ENCODE measurements around the gene FSCN2. TPM values are rescaled to one million over a fixed set of nuclear protein-coding genes. Genes with fewer than 3 reads are reported as not detected.
A peak's percentile ranks its signal among the peaks of the same experiment; 100 is the strongest.

Gene FSCN2
- total RNA-seq, 1 experiment from 2014 or later = 1.2 TPM

DNA sequence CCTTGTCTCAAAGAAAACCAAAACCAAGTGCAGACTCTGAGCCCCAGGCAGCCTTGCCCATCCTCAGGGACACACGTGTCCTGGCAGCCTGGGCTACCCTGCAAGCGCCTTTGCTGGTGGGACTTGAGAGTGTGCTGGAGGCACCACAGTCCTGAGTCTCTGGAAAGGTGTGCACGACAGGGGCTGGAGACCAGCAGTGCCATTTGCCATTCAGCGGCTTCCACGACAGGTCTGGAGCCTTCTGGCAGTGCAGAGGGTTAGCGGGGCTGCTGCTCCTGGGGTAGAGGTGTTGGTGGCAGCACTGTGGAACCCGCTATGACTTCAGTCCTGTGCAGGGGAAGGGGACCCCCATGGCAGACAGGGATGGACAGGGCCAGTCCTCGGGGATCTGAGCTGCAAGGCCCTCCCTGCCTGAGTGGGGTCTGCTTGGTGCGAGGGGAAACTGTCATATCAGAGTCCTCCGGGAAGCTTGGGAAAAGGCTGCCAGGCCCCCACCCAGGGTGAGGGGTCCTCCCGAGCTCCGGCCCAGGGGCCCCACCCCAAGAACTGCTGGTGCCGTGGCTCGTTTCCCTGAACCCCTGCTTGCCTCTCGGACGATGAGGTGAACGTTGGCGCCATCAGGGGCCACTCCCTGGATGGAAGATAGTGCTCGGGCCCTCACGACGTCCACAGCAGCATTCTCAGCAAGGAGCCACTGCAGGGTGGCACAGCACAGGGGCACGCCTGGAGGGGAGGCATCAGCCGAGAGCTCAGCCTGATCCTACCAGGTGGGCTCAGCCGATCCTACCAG, 17.2 kb downstream of the FSCN2 start:
- CTCF ChIA-PET = no interaction called here

DNA sequence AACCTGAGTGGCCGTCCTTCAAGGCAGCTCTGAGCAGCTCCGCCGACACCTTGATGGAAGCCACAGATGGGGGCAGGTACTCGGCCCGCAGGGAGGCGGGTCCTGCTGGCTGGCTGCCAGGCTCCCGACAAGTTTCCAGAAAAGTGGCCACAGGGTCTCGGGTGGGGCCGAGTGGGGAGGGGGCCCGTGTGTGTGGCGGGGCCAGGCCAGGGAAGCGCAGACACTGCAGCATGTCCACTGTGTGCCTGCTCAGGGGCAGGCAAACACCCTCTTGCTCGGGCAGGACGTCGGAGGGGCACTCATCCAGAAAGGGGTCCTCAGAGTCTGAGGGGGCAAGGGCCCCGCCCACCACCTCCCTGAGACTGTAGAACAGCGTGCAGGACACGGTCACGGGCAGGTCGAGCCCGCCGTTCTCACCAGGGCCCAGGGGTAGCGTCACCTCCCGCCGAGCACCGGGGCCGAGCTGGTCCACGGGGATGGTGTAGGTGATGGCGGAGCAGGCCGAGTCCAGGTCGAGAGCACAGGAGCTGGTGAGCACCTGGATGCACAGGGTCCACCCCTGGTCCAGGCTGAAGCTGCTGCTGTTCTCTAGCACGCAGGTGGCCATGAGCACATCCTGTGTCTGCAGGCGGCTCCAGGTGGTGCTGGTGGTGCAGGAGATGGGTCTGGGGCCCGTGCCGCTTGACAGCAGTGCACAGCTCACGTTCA, 18.9 kb downstream of the FSCN2 start:
- no peaks in the 10 kb centered on the region for H3K27me3 ChIP-seq (ENCODE audit: control insufficient read depth, insufficient read depth, low read length)
- ChIA-PET CTCF (interaction anchor here (0.5 to 0.6 kb wide), 2 partner anchors 425 to 982 kb away, joined by 3 to 9 read pairs; no protein-coding TSS in a partner anchor), POLR2A (no interaction called here)
- H3K36me3 ChIP-seq (ENCODE audit: control insufficient read depth, insufficient read depth, low read length) = peaks cover 14% of the 10 kb centered on the region
- DNase-seq (ENCODE audit: low read depth, low spot score) (no peak), ATAC-seq (no peak)
- peak overlapping the region; percentile 78 for H3K27ac ChIP-seq (ENCODE audit: low read length)
- intact Hi-C loops (cut with micrococcal nuclease; ENCODE audit: unreplicated experiment) (no loop called here), in situ Hi-C loops (cut with HindIII; ENCODE audit: low pct_unique_long_range_greater_than_20kb, low sequenced_read_pairs) (no loop called here)
- no peaks in the 10 kb centered on the region for H3K9me3 ChIP-seq (ENCODE audit: control insufficient read depth, insufficient read depth, low read depth, low read length)
- BruUV-seq (replicated peaks) = no TSS peak
- H3K4me3 ChIP-seq (ENCODE audit: low read depth in 2 of 2, low read length in 2 of 2) = peak overlapping the region in 1 of 2 experiments; percentile 91; a peak in 2 of 4 replicates
- peaks cover 58% of the 10 kb centered on the region for H3K4me1 ChIP-seq (ENCODE audit: control insufficient read depth, insufficient read depth, low read length)
- TF ChIP-seq, protein P1, sequence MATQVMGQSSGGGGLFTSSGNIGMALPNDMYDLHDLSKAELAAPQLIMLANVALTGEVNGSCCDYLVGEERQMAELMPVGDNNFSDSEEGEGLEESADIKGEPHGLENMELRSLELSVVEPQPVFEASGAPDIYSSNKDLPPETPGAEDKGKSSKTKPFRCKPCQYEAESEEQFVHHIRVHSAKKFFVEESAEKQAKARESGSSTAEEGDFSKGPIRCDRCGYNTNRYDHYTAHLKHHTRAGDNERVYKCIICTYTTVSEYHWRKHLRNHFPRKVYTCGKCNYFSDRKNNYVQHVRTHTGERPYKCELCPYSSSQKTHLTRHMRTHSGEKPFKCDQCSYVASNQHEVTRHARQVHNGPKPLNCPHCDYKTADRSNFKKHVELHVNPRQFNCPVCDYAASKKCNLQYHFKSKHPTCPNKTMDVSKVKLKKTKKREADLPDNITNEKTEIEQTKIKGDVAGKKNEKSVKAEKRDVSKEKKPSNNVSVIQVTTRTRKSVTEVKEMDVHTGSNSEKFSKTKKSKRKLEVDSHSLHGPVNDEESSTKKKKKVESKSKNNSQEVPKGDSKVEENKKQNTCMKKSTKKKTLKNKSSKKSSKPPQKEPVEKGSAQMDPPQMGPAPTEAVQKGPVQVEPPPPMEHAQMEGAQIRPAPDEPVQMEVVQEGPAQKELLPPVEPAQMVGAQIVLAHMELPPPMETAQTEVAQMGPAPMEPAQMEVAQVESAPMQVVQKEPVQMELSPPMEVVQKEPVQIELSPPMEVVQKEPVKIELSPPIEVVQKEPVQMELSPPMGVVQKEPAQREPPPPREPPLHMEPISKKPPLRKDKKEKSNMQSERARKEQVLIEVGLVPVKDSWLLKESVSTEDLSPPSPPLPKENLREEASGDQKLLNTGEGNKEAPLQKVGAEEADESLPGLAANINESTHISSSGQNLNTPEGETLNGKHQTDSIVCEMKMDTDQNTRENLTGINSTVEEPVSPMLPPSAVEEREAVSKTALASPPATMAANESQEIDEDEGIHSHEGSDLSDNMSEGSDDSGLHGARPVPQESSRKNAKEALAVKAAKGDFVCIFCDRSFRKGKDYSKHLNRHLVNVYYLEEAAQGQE (IDR thresholded peaks at IDR 0.05; ENCODE audit: insufficient read depth in 1 of 2, low read depth in 2 of 2, low read length in 1 of 2) = no peak
- no peak for TF ChIP-seq TCF7L2 (IDR thresholded peaks at IDR 0.05; ENCODE audit: low read depth, low read length)
- no peak; the same call in 1 of the 2 replicates for TF ChIP-seq POLR2AphosphoS5 (IDR thresholded peaks at IDR 0.05; ENCODE audit: low read depth, low read length)
- TF ChIP-seq, protein P2, sequence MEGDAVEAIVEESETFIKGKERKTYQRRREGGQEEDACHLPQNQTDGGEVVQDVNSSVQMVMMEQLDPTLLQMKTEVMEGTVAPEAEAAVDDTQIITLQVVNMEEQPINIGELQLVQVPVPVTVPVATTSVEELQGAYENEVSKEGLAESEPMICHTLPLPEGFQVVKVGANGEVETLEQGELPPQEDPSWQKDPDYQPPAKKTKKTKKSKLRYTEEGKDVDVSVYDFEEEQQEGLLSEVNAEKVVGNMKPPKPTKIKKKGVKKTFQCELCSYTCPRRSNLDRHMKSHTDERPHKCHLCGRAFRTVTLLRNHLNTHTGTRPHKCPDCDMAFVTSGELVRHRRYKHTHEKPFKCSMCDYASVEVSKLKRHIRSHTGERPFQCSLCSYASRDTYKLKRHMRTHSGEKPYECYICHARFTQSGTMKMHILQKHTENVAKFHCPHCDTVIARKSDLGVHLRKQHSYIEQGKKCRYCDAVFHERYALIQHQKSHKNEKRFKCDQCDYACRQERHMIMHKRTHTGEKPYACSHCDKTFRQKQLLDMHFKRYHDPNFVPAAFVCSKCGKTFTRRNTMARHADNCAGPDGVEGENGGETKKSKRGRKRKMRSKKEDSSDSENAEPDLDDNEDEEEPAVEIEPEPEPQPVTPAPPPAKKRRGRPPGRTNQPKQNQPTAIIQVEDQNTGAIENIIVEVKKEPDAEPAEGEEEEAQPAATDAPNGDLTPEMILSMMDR (IDR thresholded peaks at IDR 0.05) = no peak
- TF ChIP-seq SIN3A (IDR thresholded peaks at IDR 0.05; ENCODE audit: borderline replicate concordance, insufficient read depth, low read depth, low read length) = no peak

More for the DNA sequence above, 17.2 kb downstream of the FSCN2 start:
- ATAC-seq (no peak), DNase-seq (ENCODE audit: low read depth, low spot score) (no peak)
- intact Hi-C loops (cut with micrococcal nuclease; ENCODE audit: unreplicated experiment) = no loop called here
- H3K4me1 ChIP-seq (ENCODE audit: control insufficient read depth, insufficient read depth, low read length) = peaks cover 63% of the 10 kb centered on the region
- no peaks in the 10 kb centered on the region for H3K9me3 ChIP-seq (ENCODE audit: control insufficient read depth, insufficient read depth, low read depth, low read length)
- TF ChIP-seq TCF7L2 (IDR thresholded peaks at IDR 0.05; ENCODE audit: low read depth, low read length) (no peak), POLR2AphosphoS5 (IDR thresholded peaks at IDR 0.05; ENCODE audit: low read depth, low read length) (peak; percentile 35; the same call in 1 of the 2 replicates)
- POLR2A ChIA-PET = interaction anchor here (0.6 kb wide), 1 partner anchor 700 kb away, joined by 9 read pairs; no protein-coding TSS in a partner anchor
- peaks cover 9% of the 10 kb centered on the region for H3K36me3 ChIP-seq (ENCODE audit: control insufficient read depth, insufficient read depth, low read length)
- no peaks in the 10 kb centered on the region for H3K27me3 ChIP-seq (ENCODE audit: control insufficient read depth, insufficient read depth, low read length)
- in situ Hi-C loops (cut with HindIII; ENCODE audit: low pct_unique_long_range_greater_than_20kb, low sequenced_read_pairs) = no loop called here
- no peak overlapping the region for H3K4me3 ChIP-seq (ENCODE audit: low read depth in 2 of 2, low read length in 2 of 2)
- H3K27ac ChIP-seq (ENCODE audit: low read length) = peak overlapping the region; percentile 57; the same call in 1 of the 2 replicates
- BruUV-seq (replicated peaks) = no TSS peak

Data from Panc1 (cell line).